ENCODE measurements around the gene CPLX3.

GRCh38 chr15:74832826-74833225 is 6.4 kb downstream of the CPLX3 start:
- TF ChIP-seq, protein P1, sequence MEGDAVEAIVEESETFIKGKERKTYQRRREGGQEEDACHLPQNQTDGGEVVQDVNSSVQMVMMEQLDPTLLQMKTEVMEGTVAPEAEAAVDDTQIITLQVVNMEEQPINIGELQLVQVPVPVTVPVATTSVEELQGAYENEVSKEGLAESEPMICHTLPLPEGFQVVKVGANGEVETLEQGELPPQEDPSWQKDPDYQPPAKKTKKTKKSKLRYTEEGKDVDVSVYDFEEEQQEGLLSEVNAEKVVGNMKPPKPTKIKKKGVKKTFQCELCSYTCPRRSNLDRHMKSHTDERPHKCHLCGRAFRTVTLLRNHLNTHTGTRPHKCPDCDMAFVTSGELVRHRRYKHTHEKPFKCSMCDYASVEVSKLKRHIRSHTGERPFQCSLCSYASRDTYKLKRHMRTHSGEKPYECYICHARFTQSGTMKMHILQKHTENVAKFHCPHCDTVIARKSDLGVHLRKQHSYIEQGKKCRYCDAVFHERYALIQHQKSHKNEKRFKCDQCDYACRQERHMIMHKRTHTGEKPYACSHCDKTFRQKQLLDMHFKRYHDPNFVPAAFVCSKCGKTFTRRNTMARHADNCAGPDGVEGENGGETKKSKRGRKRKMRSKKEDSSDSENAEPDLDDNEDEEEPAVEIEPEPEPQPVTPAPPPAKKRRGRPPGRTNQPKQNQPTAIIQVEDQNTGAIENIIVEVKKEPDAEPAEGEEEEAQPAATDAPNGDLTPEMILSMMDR (IDR thresholded peaks at IDR 0.05) = no peak
- TF ChIP-seq POLR2AphosphoS5 (IDR thresholded peaks at IDR 0.05) (no peak), POLR2A (IDR thresholded peaks at IDR 0.05) (no peak)
